ENCODE measurements around the gene BLOC1S4.
"Not testable (repeated sequence)": the region's sequence is repeated elsewhere in the genome, so short reads cannot be mapped to it uniquely, and the experiment has no call there.

BLOC1S4 gene, protein sequence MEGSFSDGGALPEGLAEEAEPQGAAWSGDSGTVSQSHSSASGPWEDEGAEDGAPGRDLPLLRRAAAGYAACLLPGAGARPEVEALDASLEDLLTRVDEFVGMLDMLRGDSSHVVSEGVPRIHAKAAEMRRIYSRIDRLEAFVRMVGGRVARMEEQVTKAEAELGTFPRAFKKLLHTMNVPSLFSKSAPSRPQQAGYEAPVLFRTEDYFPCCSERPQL

DNA sequence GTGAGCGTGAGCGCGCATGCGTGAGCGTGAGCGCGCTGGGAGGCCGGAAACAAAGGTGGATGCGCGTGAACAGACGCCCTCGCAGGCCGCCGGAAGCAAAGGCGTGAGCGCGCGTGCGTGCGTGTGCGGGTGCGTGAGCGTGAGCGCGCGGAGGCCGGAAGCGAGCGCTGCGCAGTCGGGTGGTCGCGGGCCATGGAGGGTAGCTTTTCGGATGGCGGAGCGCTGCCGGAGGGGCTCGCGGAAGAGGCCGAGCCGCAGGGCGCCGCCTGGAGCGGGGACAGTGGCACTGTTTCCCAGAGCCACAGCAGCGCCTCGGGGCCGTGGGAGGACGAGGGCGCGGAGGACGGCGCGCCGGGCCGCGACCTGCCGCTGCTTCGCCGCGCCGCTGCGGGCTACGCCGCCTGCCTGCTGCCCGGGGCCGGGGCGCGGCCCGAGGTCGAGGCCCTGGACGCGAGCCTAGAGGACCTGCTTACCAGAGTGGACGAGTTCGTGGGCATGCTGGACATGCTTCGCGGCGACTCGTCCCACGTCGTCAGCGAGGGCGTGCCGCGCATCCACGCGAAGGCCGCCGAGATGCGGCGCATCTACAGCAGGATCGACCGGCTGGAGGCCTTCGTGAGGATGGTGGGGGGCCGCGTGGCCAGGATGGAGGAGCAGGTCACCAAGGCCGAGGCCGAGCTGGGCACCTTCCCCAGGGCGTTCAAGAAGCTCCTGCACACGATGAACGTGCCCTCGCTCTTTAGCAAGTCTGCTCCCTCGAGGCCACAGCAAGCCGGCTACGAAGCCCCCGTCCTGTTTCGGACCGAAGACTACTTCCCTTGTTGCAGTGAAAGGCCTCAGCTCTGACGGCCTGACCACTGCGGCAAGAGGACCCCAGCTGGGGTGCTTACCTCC lies at the start of gene BLOC1S4:
TSS of gene BLOC1S4 (plus strand) at position 157 of the 894 bp plus-strand sequence. CDS start at position 193, 36 bp downstream.
- peak; percentile 93 for DNase-seq

DNA sequence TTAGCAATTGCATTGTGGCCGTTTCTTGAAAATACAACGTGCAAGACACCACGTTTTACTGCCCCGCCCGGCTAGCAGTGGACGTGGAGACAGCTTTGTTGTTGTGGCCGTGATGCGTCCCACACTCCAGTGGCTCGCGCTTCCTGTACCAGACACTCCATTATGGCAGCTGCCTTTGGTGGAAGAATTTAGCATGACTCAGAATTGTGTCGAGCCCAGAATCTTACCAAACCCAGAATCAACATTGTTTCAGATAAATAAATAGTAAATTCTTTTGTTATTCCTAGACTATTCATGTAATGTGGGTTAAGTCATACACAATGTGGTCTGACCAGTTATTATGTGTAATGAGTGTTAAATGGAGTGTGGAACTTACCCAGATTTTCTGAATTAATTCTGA lies 47.6 kb upstream of the BLOC1S4 start:
- no peak for DNase-seq

- no peak for DNase-seq
These were observed 44.3 kb upstream of the BLOC1S4 start for GRCh38 chr4:6671648-6672047.

DNA sequence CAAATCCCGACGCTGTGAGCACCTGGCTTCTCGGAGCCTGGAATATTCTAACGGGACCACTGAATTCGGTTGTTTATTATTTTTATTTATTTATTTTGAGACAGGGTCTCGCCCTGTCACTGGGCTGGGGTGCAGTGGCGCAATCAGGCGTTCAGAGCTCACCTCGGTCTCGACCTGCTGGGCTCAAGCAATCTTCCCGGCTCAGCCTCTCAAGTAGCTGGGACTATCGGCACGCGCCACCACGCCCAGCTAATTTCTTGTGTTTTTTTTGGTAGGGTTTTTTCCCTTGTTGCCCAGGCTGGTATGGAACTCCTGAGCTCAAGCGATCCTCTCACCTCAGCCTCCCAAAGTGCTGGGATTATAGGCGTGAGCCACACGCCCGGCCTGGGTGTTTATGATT lies 43.8 kb upstream of the BLOC1S4 start:
- no peak for DNase-seq

DNA sequence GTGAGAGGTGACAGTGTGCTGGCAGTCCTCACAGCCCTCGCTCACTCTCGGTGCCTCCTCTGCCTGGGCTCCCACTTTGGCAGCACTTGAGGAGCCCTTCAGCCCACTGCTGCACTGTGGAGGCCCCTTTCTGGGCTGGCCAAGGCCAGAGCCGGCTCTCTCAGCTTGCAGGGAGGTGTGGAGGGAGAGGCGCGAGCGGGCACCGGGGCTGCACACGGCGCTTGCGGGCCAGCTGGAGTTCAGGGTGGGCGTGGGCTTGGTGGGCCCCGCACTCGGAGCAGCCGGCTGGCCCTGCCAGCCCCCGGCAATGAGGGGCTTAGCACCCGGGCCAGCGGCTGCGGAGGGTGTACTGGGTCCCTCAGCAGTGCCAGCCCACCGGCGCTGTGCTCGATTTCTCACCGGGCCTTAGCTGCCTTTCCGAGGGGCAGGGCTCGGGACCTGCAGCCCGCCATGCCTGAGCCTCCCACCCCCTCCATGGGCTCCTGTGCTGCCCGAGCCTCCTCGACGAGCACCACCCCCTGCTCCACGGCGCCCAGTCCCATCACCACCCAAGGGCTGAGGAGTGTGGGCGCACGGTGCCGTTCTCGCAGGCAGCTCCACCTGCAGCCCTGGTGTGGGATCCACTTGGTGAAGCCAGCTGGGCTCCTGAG lies 43.3 kb upstream of the BLOC1S4 start:
- not testable (repeated sequence) for DNase-seq

- DNase-seq: peak; percentile 82
These were observed 42.7 kb upstream of the BLOC1S4 start for GRCh38 chr4:6673191-6673659.

- peak; percentile 96 for DNase-seq
These were observed 42.1 kb upstream of the BLOC1S4 start for GRCh38 chr4:6673660-6674499.

DNA sequence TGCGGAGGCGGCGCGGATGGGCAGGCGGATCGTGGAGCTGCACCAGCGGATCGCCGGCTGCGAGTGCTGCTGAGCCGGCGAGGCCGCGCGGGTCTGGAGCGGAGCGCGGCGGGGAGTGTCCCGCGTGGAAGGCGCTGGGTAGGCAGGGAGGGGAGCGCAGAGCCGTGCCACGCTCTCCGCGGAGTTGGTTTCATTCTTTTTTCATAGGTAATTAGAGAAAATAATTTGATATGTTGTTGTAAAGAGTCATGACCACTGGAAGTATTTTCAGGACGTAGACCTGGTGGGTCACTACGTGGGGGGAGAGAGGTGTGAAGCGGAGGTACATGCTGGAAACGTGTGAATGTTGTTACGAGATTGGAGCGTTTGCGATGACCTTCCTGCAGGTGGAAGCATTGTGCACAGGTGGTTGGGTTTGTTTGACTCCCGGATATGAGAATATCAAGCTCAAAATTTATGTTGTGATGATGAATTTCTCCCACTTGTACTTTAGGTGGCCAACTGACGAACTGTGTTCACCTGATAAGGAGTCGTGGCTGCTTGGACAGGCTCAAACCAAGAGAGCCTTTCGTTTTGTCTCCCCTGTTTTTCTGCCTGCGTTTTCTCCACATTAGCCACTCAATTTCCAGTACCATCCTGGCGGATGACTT lies 41.3 kb upstream of the BLOC1S4 start:
- no peak for DNase-seq

- no peak for DNase-seq
These were observed 39.0 kb upstream of the BLOC1S4 start for GRCh38 chr4:6676722-6677558.

DNA sequence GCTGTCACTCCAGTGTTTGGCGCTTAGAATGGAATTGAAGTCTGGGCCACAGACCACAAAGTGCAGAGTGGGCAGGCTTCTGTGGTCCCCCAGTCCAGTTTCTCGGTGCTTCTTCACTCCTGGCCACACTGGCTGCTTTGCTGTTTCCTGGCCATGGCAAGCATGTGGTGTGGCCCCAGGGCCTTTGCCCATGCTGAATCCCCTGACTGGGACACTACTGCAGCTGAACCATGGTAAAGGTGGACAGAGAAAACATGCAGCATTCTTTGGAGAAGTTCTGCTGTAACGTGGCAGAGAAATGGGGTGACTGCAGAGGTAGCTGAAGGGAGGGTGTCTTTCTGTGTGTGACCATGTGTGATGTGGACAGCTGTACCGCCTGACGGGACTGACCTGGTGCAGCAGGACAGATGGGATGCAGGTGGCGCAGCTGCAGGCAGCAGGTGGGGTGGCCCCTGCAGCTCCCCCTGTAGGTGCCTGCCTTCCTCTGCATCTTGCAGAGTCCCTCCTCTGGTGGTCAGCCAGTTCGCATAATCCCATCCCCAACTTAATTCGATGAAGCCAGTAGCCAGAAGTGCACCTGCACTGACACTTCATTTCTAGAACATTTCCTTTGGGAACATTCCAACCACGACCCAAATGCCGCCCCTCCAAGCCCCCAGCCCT lies 35.5 kb upstream of the BLOC1S4 start:
- no peak for DNase-seq

- no peak for DNase-seq
These were observed 34.8 kb upstream of the BLOC1S4 start for GRCh38 chr4:6681191-6681590.

DNA sequence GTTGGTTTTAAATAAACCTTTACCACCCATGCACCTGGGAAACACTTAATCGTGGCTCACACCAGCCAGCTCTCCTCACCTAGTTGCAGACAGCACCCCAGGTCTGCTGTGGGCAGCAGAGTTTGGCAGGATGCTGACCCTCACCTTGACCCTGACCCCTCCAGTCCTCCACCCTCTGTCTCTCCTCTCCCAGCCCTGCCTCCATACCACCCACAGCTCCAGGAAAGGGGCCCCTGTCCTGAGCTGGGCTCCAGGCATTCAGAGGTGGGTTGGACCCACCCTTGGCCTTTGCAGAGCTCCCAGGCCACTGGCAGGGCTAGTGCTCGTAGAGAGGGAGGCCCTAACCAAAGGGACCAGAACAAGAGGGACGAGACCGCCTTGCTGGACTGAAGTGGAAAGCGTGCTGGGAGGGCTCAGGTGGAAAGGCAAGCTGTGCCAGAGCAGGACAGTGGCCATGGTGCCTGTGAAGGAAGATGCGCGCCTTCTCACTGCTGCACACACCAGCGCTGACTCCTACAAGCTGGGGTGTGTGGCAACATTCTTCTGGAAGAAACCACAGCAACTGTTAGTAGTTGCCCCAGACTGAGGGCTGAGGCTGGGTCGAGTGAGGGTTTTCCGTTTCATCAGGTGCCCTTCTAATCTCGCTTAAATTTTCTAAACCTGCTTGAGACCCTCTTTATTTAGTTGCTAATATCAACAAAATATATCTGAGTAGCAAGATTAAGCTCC lies 32.9 kb upstream of the BLOC1S4 start:
- no peak for DNase-seq

DNA sequence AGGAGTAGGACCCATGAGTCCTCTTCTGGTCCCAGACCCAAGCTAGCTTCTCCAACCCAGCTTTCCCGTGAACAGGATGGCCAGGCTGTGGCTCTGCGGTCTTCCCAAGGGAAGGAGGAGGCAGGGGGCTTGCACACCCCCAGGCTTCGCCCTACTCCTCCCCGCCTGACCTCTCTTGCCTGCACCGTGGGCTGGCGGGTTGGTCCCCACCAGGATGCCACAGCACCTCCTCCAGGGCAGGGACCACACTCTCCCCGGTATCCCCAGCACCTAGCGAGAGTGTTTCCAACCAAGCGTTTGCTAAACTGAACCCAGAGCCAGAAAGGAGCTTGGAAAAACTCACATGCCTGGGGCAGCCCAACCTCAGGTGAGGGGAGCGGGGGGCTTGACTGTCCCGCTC lies 31.3 kb upstream of the BLOC1S4 start:
- DNase-seq: no peak

DNA sequence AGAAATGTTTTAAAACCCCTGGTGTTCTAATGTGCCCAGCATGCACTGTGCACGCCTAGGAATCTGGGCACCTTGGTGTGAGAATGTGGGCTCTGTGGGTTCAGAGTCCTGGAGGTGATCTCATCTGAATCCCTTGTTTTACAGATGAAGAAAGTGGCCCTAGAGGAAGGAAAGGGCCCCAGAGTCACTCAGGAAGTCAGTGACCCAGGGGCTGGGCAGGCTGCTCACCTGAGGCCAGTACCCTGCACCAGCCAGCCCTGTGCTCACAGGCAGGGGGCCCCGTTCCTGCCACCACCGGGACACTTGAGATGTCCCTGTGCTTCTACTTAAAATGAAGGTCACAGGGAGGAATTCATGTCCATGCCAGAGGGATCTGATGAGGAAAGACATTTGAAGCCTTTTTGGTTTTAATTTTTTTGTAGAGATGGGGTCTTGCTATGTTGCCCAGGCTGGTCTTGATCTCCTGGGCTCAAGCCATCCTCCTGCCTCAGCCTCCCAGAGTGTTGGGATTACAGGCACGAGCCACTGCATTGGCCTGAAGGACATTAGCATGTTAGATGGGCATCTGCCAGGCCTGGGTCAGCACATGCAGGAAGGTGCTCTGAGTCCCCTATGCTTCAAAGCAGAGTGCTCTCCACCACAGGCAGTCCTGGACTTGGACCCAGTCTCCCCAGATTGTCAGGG lies 29.7 kb upstream of the BLOC1S4 start:
- DNase-seq: no peak

DNA sequence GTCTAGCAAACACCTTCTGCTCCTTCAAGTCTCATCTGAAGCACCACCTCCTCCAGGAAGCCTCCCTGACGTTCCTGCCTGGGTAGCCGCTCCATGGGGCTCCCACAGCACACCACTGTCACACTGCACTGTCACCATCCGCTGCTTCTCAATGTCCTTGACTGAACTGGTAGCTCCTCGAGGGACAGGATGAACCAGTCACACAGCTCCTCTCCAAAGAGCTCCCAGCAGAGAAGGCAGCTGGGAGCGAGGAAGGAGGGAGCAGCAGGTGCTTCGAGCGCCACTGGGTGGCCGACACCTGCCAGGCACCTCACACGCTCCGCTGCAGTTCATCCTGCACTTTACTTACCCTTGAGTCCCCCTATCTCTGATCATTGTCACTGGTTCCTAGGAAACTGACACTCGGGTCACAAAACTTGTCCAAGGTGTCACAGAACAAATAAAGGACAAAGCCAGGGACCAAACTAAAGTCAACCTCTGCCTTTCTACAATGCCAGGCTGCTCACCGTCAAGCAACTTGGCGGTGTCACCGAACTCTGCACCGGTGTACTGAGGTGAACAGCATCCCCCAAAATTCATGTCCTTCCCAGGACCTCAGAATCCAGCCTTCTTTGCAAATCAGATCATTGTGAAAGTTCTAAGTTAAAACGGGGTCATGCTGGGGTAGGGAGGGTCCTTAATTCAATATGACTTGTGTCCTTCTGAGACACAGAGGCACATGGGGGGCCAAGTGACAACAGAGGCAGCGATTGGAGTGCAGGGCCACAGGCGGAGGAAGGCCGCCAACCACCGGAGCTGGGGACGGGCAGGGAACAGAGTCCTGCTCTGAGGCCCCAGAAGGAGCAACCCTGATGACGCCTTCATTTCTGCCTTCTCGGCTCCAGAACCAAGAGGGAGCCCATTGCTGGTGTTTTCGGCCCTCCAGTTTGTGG lies 27.8 kb upstream of the BLOC1S4 start:
- no peak for DNase-seq

DNA sequence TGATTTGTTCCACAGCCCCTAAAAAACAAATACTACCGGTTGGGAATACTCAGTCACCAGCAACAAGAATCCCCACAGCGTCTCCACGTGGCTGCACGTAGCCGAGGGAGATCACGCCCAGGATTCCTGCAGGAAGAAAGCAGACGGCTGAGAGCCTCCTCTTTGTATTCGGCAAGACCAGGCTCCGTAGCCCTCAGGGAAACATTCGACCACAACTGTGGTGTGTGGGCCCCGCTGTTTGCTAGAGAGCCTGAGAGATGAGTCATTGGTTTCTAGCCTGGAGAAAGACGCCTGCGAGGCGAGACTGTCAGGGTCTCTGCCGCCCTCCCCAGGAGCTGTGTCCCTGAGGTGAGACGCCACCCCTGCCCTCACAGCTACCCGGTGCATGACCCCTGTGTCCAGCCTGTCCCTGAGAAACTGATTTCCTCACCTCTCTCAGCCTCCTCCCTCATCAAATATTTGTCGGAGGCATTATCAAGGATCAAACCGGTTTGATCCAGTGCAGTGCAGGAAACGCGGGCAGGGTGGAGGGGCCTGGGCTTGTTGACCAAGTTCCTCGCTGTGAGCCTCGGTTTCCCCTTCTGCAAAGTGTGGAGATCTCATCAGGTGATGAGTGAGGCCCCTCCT lies 27.0 kb upstream of the BLOC1S4 start:
- DNase-seq: peak; percentile 87

- DNase-seq: no peak
These were observed 26.4 kb upstream of the BLOC1S4 start for GRCh38 chr4:6689506-6689960.

GRCh38 chr4:6692379-6692778 lies 23.6 kb upstream of the BLOC1S4 start:
- DNase-seq: no peak

Data from activated CD8-positive, alpha-beta memory T cell treated with anti-CD3 and anti-CD28 coated beads, Interleukin-2, amount 50 U/mL, for 48 hours (primary cell).